Measurements from ENCODE around the gene IGSF8.

DNA sequence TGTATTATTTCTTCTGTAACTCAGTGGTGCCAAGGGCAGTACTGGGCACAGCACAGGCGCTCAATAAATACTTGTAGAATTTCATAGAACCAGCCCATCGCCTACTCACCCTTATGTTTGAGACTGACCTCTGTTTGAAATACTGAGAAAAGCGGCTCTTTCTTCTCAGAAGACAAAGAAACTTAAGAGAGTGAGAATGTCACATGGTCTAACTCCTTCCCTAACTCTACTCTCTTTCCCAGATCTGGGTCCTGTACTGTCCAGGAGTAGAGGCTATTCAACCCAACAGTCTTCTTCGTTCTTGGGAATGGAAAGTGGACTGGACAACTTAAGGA, 4.2 kb downstream of the IGSF8 start:
- TF ChIP-seq, protein P1, sequence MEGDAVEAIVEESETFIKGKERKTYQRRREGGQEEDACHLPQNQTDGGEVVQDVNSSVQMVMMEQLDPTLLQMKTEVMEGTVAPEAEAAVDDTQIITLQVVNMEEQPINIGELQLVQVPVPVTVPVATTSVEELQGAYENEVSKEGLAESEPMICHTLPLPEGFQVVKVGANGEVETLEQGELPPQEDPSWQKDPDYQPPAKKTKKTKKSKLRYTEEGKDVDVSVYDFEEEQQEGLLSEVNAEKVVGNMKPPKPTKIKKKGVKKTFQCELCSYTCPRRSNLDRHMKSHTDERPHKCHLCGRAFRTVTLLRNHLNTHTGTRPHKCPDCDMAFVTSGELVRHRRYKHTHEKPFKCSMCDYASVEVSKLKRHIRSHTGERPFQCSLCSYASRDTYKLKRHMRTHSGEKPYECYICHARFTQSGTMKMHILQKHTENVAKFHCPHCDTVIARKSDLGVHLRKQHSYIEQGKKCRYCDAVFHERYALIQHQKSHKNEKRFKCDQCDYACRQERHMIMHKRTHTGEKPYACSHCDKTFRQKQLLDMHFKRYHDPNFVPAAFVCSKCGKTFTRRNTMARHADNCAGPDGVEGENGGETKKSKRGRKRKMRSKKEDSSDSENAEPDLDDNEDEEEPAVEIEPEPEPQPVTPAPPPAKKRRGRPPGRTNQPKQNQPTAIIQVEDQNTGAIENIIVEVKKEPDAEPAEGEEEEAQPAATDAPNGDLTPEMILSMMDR (IDR thresholded peaks at IDR 0.05), result no peak
- TF ChIP-seq POLR2A (IDR thresholded peaks at IDR 0.05), result no peak
